K562 (cell line): Measurements from ENCODE around the gene TMPRSS9. TPM values are rescaled to one million over a fixed set of nuclear protein-coding genes. Genes with fewer than 3 reads are reported as not detected.

ENCODE experiments used
- ATAC-seq: fragments of 200-7000 bp; cut with Tn5 transposase; 3 replicates; pipeline ENCODE4 v1.9.1; 2020; ENCODE audit warnings: moderate library complexity
- BruUV-seq: library from RNA; stranded (reverse); fragments of 400-500 nt; replicated peaks from 2 replicates; lab custom pipeline; 2021; lab: Mats Ljungman, UMichigan
- CTCF ChIA-PET: fragments of 300-600 bp; formaldehyde crosslinking; extraction: SDS; loops from one replicate; lab custom pipeline; 2021; ENCODE audit warnings: low intra/inter-chr PET ratio; lab: Yijun Ruan, JAX
- POLR2A ChIA-PET: fragments of 300-600, 350-650 bp; sonication (Branson Sonifier 250); formaldehyde crosslinking; extraction: SDS; loops from one replicate; lab custom pipeline; 2021; ENCODE audit warnings: antibody characterized with exemption, inconsistent platforms; lab: Yijun Ruan, JAX
- DNase-seq, 4 experiments: peaks; one replicate each; pipeline versions ENCODE4 v3.0.0 to v3.0.0-alpha.2; 2011 to 2018; ENCODE audit warnings: low spot score in 3 of 4, mixed read lengths in 3 of 4; ENCODE audit errors: extremely low read depth in 1 of 4
- FAIRE-seq: peaks from 2 replicates; lab custom pipeline; 2011; peaks lifted over from hg19 to GRCh38; lab: Jason Lieb, UNC
- H2AFZ ChIP-seq: 2 replicates; pipeline ENCODE4 v1.6.0; 2011; ENCODE audit warnings: low read depth, low read length, control low read depth, inconsistent platforms
- H3K27ac ChIP-seq: fragments of 200-600 bp; 3 replicates; pipeline ENCODE4 v1.8.0; 2011; ENCODE audit warnings: low read depth, mild to moderate bottlenecking, control low read depth, inconsistent platforms, low read length, moderate library complexity, mixed read lengths; ENCODE audit errors: extremely low read depth
- H3K27me3 ChIP-seq, 2 experiments: fragments of 300-600 bp in 1 of 2; 2 replicates in 1 of 2; 3 replicates in 1 of 2; pipeline versions ENCODE4 v1.6.0 to v1.8.0; 2011; ENCODE audit warnings: inconsistent platforms in 2 of 2, low read length in 2 of 2, mild to moderate bottlenecking in 1 of 2, mixed read lengths in 1 of 2, moderate library complexity in 1 of 2; ENCODE audit not compliant: control insufficient read depth in 2 of 2, insufficient read depth in 2 of 2
- H3K36me3 ChIP-seq: fragments of 300-600 bp; 3 replicates; pipeline ENCODE4 v1.8.0; 2011; ENCODE audit warnings: mild to moderate bottlenecking, low read length, inconsistent platforms; ENCODE audit not compliant: control insufficient read depth, insufficient read depth
- H3K4me1 ChIP-seq, 2 experiments: fragments of 200-600 bp in 1 of 2; replicated peaks in 1 of 2; 2 replicates in 1 of 2; 3 replicates in 1 of 2; pipeline versions ENCODE4 v1.5.1 to v1.8.0; 2011; ENCODE audit warnings: inconsistent platforms in 2 of 2, low read length in 2 of 2, mild to moderate bottlenecking in 1 of 2, mixed read lengths in 1 of 2, moderate library complexity in 1 of 2; ENCODE audit not compliant: control insufficient read depth in 2 of 2, insufficient read depth in 2 of 2
- H3K4me2 ChIP-seq: 2 replicates; pipeline ENCODE4 v1.6.1; 2011; ENCODE audit warnings: low read length, control low read depth, inconsistent platforms, mixed read lengths; ENCODE audit not compliant: insufficient read depth
- H3K4me3 ChIP-seq: fragments of 200-600 bp; sonication (generic), shearing (Covaris generic); 2 replicates; pipeline ENCODE4 v1.5.1; 2016; ENCODE audit warnings: control low read depth, inconsistent platforms
- H3K79me2 ChIP-seq: fragments of 200-600 bp; 3 replicates; pipeline ENCODE4 v1.8.0; 2011; ENCODE audit warnings: low read length, inconsistent platforms; ENCODE audit not compliant: control insufficient read depth, insufficient read depth
- H3K9ac ChIP-seq, 2 experiments: 2 replicates each; pipeline versions ENCODE4 v1.6.0 to v1.6.1; 2011; ENCODE audit warnings: low read depth in 2 of 2, low read length in 2 of 2, control low read depth in 1 of 2, inconsistent platforms in 1 of 2, mild to moderate bottlenecking in 1 of 2, mixed read lengths in 1 of 2; ENCODE audit not compliant: insufficient read depth in 1 of 2
- H3K9me1 ChIP-seq: one replicate; pipeline ENCODE4 v1.6.0; 2011; ENCODE audit warnings: inconsistent platforms, mild to moderate bottlenecking, low read length, moderate library complexity; ENCODE audit not compliant: control insufficient read depth, insufficient read depth
- H3K9me3 ChIP-seq: replicated peaks from 2 replicates; pipeline ENCODE4 v1.5.1; 2011; ENCODE audit warnings: low read depth, low read length, inconsistent platforms; ENCODE audit not compliant: control insufficient read depth, insufficient read depth
- H4K20me1 ChIP-seq: replicated peaks from 2 replicates; pipeline ENCODE4 v1.6.1; 2011; ENCODE audit warnings: low read length, inconsistent platforms, mixed read lengths; ENCODE audit not compliant: control insufficient read depth, insufficient read depth
- CEBPG ChIP-seq, 3 experiments: fragments of 200-800 bp in 1 of 3; sonication (Bioruptor generic) in 1 of 3; sonication (generic) in 1 of 3; formaldehyde crosslinking in 1 of 3; IDR thresholded peaks in 2 of 3; conservative IDR thresholded peaks in 1 of 3; 2 replicates each; pipeline versions ENCODE4 v1.6.1 to v1.8.0; 2016 to 2022; ENCODE audit warnings: missing compliant biosample characterization in 2 of 3, missing genetic modification characterization in 2 of 3, mild to moderate bottlenecking in 1 of 3, missing genetic modification reagents in 1 of 3
- EZH2 ChIP-seq: IDR thresholded peaks from 2 replicates; pipeline ENCODE4 v1.6.1; 2012; ENCODE audit warnings: low read depth, mild to moderate bottlenecking, inconsistent platforms, low read length, borderline replicate concordance
- MAFK ChIP-seq: IDR thresholded peaks from 2 replicates; pipeline ENCODE4 v1.6.1; 2011; ENCODE audit warnings: low read length, improper control_type of control experiment
- RBFOX2 ChIP-seq: fragments of 200-400 bp; formaldehyde crosslinking; IDR thresholded peaks from 2 replicates; pipeline ENCODE4 v1.6.1; 2017; ENCODE audit warnings: low read depth, mild to moderate bottlenecking, low read length, moderate library complexity
- SMAD1 ChIP-seq: fragments of 150-350 bp; IDR thresholded peaks from 2 replicates; pipeline ENCODE4 v1.6.1; 2014; ENCODE audit warnings: low read length, low read depth; ENCODE audit not compliant: partially characterized antibody
- WGBS: fragments of 100-300 bp; shearing (Covaris generic); methylation state at CpG from one replicate; pipeline ENCODE4 v1.1.6; 2016; ENCODE audit warnings: low coverage, mixed read lengths; ENCODE audit not compliant: insufficient coverage; ENCODE audit errors: missing lambda C conversion rate; 5-methylcytosine and 5-hydroxymethylcytosine counted together
- in situ Hi-C: fragments of 300-500 bp; cut with MboI; formaldehyde crosslinking; loops from 4 replicates; pipeline ENCODE4 v1.15.0; 2018; ENCODE audit warnings: inconsistent platforms, mixed read lengths
- intact Hi-C: fragments of 100-400 bp; cut with micrococcal nuclease; formaldehyde crosslinking; loops from 2 replicates; pipeline ENCODE4 v1.14.2; 2022
- polyA plus RNA-seq, 8 experiments: library from polyadenylated mRNA; depleted of rRNA in 4 of 8; stranded (reverse) in 5 of 8; unstranded in 3 of 8; fragments of >200 nt; fragmentation: Nextera tagmentation in 2 of 8; fragmentation: Illumina TruSeq in 1 of 8; extraction: Ambion mirVana in 2 of 8; extraction: Trizol in 1 of 8; gene quantifications; 2 replicates each; pipeline versions ENCODE4 v1.2.1 to v1.2.3, GENCODE V29; 2011 to 2014; ENCODE audit warnings: inconsistent platforms in 1 of 8, missing spikeins in 1 of 8
- total RNA-seq, 7 experiments: library from RNA; depleted of rRNA in 6 of 7; stranded (reverse); fragments of >200 nt in 6 of 7; fragmentation: Illumina TruSeq in 2 of 7; extraction: Trizol in 2 of 7; gene quantifications; 2 replicates each; pipeline versions ENCODE4 v1.2.1 to v1.2.3, GENCODE V29; 2011 to 2021; ENCODE audit warnings: low replicate concordance in 1 of 7
- TF ChIP-seq, protein P1 (sequence below): sonication (generic); formaldehyde crosslinking; IDR thresholded peaks from 2 replicates; pipeline ENCODE4 v1.8.1; 2023; ENCODE audit warnings: mild to moderate bottlenecking, missing genetic modification reagents

Gene TMPRSS9
- total and polyA plus RNA-seq, 9 of the 15 experiments (the other 6 are each of a cell fraction or from before 2014, with no cell fraction given): 0.01 to 0.03 TPM; not detected in 7

DNA sequence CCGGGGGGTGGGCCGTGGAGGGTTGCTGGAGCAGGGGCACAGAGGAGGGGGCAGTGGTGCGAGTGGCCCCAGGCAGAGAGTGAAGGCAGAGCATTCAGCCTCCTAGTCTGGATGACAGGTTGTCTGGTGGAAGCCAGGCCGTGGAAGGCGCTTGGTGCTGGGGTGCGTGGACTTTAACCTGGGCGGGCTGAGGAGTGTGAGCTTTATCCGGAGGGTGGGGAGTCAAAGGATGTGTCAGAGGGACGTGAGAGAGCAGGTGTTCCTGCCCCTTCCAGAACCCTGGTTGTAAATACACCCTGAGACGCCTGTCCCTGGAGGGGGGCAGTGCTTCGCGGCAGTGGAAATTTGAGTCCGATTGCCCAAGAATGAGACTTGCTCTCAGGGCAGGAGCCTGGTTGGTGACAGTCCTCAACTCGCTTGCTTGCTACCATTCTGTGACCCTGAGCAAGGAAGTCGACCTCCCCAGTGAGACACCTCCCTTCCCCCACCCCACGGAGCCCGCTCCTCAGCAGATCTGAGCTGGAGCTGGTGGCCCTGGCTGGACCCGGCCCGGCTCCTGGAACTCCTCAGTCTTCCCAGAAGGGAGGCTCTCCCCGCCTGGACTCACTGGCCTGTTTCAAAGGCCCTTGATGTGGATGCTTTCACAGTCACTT lies 29.3 kb upstream of the TMPRSS9 start:
- H3K27ac ChIP-seq: peak overlapping the region; percentile 36; the same call in 1 of the 3 replicates
- peaks cover 89% of the 10 kb centered on the region for H3K79me2 ChIP-seq
- peaks cover 28 to 71% of the 10 kb centered on the region in 2 experiments; a peak in 4 of 5 replicates for H3K4me1 ChIP-seq
- peaks cover 35% of the 10 kb centered on the region for H3K36me3 ChIP-seq
- no peaks in the 10 kb centered on the region; the same call in 1 of the 2 replicates for H3K9me3 ChIP-seq
- H3K4me3 ChIP-seq: no peak overlapping the region
- intact Hi-C loops (no loop called here), in situ Hi-C loops (no loop called here)
- BruUV-seq: no TSS peak
- peak overlapping the region; percentile 25 to 86; a peak in 3 of 4 replicates for H3K9ac ChIP-seq
- peak overlapping the region; percentile 21; the same call in 1 of the 2 replicates for H3K4me2 ChIP-seq
- ChIA-PET CTCF (no interaction called here), POLR2A (interaction anchor here (0.9 to 1.0 kb wide), 2 partner anchors 15 to 46 kb away, joined by 3 read pairs; no protein-coding TSS in a partner anchor)
- H3K27me3 ChIP-seq: no peaks in the 10 kb centered on the region
- FAIRE-seq: no peak
- TF ChIP-seq, protein P1, sequence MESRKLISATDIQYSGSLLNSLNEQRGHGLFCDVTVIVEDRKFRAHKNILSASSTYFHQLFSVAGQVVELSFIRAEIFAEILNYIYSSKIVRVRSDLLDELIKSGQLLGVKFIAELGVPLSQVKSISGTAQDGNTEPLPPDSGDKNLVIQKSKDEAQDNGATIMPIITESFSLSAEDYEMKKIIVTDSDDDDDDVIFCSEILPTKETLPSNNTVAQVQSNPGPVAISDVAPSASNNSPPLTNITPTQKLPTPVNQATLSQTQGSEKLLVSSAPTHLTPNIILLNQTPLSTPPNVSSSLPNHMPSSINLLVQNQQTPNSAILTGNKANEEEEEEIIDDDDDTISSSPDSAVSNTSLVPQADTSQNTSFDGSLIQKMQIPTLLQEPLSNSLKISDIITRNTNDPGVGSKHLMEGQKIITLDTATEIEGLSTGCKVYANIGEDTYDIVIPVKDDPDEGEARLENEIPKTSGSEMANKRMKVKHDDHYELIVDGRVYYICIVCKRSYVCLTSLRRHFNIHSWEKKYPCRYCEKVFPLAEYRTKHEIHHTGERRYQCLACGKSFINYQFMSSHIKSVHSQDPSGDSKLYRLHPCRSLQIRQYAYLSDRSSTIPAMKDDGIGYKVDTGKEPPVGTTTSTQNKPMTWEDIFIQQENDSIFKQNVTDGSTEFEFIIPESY (CRISPR knock-in tag): 0 out of 2 replicates have a peak, but pooled peaks have one; percentile 9
- TF ChIP-seq SMAD1 (no peak), RBFOX2 (0 out of 2 replicates have a peak, but pooled peaks have one; percentile 14), EZH2 (no peak), CEBPG (CRISPR knock-in tag; IDR thresholded peaks at IDR 0.05) (0 out of 2 replicates have a peak, but pooled peaks have one; percentile 25), CEBPG (tag; conservative IDR thresholded peaks at IDR 0.05 in 1 of 2, IDR thresholded peaks at IDR 0.05 in 1 of 2) (no peak), MAFK (no peak)
- no peak overlapping the region for H2AFZ ChIP-seq
- no peak for ATAC-seq
- no peaks in the 10 kb centered on the region for H4K20me1 ChIP-seq
- DNase-seq: no peak
- no peaks in the 10 kb centered on the region for H3K9me1 ChIP-seq
- WGBS: 72% methylated on average over 16 of the region's 20 CpGs
